Gastrocnemius medialis (tissue), 4 donors: ENCODE results near the gene RNF123.

Experiments
- POLR2A ChIP-seq, 2 donors: fragments of 450-650 bp; IDR thresholded peaks; one replicate each; pipeline ENCODE4 v1.6.1; 2017; ENCODE audit warnings: antibody characterized with exemption in 2 of 2, mild to moderate bottlenecking in 2 of 2, moderate library complexity in 2 of 2
- TF ChIP-seq, protein P1 (sequence below), 5 experiments: fragments of 450-650 bp in 3 of 5; fragments of 200-600 bp in 2 of 5; sonication (generic) in 2 of 5; IDR thresholded peaks in 4 of 5; conservative IDR thresholded peaks in 1 of 5; 1 replicate in 4 of 5; 2 replicates in 1 of 5; pipeline ENCODE4 v1.5.1; 2016 to 2019; ENCODE audit warnings: antibody characterized with exemption in 5 of 5, mild to moderate bottlenecking in 3 of 5, moderate library complexity in 3 of 5

DNA sequence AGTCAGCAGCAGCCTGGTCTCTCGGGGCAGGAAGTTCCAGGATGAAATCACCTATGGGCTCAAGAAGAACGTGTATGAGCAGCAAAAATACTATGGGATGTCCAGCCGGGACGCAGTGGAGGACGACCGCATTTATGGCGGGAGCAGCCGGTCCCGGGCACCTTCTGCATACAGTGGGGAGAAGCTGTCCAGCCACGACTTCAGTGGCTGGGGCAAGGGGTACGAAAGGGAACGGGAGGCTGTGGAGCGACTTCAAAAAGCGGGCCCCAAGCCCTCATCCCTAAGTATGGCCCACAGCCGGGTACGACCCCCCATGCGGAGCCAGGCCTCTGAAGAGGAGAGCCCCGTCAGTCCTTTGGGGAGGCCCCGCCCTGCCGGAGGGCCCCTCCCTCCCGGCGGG lies 27.3 kb upstream of the RNF123 start:
- TF ChIP-seq, protein P1, sequence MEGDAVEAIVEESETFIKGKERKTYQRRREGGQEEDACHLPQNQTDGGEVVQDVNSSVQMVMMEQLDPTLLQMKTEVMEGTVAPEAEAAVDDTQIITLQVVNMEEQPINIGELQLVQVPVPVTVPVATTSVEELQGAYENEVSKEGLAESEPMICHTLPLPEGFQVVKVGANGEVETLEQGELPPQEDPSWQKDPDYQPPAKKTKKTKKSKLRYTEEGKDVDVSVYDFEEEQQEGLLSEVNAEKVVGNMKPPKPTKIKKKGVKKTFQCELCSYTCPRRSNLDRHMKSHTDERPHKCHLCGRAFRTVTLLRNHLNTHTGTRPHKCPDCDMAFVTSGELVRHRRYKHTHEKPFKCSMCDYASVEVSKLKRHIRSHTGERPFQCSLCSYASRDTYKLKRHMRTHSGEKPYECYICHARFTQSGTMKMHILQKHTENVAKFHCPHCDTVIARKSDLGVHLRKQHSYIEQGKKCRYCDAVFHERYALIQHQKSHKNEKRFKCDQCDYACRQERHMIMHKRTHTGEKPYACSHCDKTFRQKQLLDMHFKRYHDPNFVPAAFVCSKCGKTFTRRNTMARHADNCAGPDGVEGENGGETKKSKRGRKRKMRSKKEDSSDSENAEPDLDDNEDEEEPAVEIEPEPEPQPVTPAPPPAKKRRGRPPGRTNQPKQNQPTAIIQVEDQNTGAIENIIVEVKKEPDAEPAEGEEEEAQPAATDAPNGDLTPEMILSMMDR (IDR thresholded peaks at IDR 0.05 in 4 of 5, conservative IDR thresholded peaks at IDR 0.05 in 1 of 5): no peak
- TF ChIP-seq POLR2A (IDR thresholded peaks at IDR 0.05): no peak
